Activated T-cell treated with anti-CD3 and anti-CD28 coated beads for 1 hour (primary cell): ENCODE results near the gene ZNF556.

ENCODE experiments used
- DNase-seq: peaks from one replicate; pipeline ENCODE4 v3.0.0-alpha.2; 2020; ENCODE audit warnings: low read depth

The ZNF556 gene

DNA sequence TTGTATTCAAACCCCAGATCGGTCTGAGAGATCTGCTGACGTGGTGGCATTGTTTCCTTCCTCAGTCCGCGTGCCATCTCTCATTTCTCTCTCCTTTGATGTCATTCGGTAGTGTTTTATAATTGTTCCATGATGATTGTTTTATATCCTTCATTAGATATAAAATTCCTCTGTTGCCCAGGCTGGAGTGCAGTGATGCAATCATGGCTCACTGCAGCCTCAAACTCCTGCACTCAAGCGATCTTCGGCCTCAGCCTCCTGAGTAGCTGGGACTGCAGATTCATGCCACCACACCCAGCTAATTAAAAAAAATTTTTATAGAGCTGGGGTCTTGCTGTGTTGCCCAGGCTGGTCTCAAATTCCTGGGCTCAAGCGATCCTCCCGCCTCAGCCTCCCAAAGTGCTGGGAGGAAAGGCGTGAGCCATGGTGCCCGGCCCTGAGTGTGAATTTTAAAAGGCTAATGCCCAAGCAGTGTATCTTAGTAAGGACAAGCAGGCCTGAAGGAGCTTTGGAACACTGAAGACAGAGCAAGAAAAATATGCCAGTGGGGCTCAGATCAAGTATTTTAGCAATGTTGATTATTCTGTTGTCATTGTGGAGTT lies 38.9 kb downstream of the ZNF556 start:
- DNase-seq, result no peak

DNA sequence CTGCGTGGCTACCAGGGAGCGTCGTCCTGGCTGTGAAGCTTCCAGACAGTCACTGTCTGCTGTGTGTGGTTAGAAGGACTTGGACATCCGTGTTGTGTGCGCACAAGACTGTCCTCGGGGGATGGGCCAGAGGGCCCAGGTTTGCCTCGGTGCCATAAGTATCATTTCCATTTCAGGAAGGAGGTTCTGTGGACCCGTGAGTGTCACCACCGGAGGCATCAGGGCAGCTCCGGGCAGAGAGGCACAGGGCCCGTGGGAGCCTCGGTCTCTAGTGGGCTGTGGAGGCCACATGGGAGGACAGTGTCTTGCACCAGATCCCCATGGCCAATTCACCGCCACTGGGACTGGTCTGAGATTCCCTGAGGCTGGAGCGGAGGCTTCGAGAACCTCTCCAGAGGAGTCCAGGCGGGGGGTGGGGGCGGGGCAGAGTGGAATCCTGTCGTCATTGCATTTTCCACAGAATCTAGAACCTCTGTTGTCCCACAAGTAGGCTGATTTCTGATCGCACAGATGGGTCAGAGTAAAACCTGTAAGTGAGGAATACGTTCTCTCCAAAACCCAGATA lies 39.6 kb downstream of the ZNF556 start:
- DNase-seq, result no peak

DNA sequence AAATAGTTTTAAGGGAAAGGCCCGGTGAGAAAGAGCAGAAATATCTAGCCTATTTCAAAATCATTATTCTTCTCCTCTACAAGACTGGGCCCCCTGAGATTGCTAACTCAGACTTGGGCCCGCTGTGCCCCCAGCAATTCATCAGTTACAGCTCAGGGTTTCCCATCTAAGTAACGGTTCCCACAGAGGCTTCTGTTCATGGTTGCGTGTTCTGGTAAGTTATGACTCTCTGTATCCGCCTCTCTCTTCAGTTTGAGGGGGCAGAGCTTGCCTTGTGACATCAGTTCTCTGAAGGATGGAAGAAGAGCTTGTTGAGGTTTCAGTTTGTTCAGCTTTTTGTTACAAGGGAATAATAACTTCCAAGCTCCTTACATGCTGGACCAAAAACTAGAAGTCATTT lies 45.2 kb downstream of the ZNF556 start:
- no peak for DNase-seq

DNA sequence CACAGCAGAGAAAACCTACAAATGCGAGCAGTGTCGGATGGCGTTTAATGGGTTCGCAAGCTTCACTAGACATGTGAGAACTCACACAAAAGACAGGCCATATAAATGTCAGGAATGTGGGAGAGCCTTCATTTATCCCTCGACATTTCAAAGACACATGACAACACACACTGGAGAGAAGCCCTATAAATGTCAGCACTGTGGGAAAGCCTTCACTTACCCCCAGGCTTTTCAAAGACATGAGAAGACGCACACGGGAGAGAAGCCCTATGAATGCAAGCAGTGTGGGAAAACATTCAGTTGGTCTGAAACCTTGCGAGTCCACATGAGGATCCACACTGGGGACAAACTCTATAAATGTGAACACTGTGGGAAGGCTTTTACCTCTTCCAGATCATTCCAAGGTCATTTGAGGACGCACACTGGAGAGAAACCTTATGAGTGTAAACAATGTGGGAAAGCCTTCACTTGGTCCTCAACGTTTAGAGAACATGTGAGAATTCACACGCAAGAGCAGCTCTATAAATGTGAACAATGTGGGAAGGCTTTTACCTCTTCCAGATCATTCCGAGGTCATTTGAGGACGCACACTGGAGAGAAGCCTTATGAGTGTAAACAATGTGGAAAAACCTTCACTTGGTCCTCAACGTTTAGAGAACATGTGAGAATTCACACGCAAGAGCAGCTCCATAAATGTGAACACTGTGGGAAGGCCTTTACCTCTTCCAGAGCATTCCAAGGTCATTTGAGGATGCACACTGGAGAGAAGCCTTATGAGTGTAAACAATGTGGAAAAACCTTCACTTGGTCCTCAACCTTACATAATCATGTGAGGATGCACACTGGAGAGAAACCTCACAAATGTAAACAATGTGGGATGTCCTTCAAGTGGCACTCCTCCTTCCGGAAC lies 50.4 kb downstream of the ZNF556 start:
- DNase-seq, result no peak

DNA sequence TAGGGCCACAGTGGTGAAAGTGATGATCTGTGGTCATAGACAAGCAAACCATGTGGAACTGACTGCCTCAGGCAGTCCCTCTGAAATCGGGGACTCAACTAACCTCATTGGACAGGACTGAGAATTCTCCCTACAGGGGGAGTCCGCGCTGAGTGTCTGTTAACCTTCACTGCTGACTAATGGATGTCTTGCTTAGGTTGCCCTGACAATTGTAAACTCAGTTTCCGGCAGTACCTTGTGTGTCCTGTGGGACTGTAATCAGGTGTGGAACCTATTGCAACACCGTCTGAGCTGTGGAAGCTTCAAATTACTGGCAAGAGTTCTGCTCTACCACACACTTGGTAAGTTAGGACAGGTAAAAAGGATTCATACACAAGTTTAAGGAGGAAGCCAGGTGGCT lies 55.9 kb downstream of the ZNF556 start:
- DNase-seq, result no peak

DNA sequence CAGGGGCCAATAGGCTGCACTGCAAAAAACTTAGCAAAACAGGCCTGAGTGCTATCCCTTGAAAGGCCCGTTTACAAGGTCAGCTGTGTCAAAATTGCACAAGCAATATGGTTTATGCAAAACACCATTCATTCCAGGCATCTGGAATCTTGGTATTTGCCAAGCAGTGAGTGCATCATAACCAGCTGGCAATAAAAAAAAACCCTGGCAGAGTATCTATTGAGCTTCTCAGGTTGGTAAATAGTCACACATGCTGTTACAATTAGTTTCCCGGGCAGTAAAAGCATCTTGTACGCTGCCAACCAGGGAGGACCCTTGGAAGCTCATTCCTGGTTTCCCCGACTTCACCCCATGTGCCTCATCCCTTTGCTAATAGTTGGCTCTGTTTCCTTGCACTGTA lies 56.4 kb downstream of the ZNF556 start:
- no peak for DNase-seq

DNA sequence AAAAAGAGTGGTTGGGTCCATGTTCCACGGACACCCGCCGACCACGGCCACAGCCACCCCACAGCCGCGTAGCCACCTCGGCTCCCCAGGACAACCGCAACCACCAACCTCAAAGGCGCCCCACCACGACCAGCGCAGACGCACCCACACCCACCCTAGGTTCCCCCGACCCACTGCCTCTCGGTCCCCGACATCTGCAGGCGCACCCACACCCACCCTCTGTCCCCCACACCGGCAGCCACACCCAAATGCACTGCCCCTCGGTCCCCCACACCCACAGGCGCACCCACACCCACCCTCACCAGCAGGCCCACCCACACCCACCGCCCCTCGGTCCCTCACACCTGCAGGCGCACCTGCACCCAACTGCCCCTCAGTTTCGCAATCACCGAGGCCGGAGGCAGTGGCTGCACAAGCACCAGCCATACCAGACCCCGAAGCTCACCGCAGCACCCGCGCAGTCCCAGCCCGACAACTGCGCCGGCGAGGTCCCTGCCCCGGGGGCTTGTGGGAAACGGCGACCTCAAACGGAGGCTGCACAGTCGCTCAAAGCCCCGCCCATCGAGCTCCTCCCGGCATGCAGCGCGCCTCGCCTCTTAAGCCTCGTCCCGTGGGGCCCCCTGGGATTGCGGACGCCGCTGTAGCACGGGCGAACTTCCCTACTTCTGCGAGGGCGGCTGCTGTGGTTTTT lies 59.4 kb downstream of the ZNF556 start:
- DNase-seq, result no peak

DNA sequence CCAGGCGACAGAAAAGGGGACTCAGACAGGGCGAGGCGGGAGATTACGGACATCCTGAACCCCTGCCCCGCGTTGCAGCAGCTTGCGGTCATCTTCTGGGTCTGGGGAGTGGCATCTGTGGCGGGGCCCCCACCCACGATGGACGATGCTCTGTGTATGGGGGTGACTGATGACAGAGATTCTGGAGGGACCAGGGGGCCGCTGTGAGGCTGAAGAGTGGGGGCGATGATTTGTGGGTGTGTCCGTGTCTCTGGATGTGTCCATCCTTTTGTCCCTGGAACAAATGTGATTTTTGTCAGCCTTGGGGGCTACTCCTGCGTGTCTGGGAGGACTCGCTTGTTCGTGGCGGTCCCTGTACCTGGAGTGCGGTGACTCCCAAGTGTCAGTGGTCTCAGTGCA lies 59.9 kb downstream of the ZNF556 start:
- no peak for DNase-seq
